ENCODE measurements around the gene MAN2B1.
"Not testable (repeated sequence)": the region's sequence is repeated elsewhere in the genome, so short reads cannot be mapped to it uniquely, and the experiment has no call there.

The MAN2B1 gene

DNA sequence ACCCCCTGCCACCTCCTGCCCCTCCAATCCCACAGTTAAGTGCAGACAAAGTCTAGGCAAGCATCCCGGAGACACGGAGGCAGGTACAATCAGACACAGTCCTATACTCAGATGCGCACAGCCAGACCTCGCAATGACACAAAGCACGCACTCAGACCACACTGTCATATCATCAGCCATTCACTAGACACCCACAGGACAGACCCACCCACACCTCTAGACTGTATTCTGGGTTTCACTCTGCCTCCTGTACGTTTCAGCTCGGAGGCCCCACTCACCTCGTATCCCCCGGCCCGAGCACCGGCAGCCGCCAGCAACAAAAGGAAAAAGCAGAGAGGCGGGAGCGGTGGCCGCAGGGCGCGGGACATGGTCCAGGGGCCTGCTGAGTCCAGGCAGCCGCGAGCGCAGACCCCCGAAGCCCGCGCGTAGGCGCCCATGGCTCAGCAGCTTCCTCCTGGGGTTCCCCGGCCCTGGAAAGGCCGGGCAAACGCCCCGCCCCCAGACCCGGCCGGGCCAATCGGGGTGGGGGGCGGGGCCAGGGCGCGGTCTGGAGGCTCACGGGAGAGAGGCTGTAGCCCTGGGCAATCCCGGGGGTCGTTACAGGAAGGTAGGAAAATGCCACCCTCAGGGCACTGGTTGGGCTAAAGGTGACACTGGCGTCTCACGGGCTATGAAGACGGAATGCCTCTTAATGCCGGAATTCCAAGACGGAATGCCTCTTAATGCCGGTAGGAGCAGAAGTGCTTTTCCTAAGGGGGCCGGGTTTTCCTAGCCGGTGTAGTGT, at the start of gene MAN2B1, which contains the start of gene WDR83:
Gene MAN2B1, minus strand, starts transcription at position 478 of the 784 bp plus-strand sequence. Its CDS starts 41 bp downstream, at position 437.
Gene WDR83, plus strand, starts transcription at position 543 of the 784 bp plus-strand sequence. CDS start 2,984 bp downstream, outside the sequence.
- DNase-seq, result peak; percentile 82

GRCh38 chr19:12715929-12716328, 49.4 kb upstream of the MAN2B1 start:
- no peak for DNase-seq

- no peak for DNase-seq
Measured at GRCh38 chr19:12715102-12715501, 48.6 kb upstream of the MAN2B1 start.

DNA sequence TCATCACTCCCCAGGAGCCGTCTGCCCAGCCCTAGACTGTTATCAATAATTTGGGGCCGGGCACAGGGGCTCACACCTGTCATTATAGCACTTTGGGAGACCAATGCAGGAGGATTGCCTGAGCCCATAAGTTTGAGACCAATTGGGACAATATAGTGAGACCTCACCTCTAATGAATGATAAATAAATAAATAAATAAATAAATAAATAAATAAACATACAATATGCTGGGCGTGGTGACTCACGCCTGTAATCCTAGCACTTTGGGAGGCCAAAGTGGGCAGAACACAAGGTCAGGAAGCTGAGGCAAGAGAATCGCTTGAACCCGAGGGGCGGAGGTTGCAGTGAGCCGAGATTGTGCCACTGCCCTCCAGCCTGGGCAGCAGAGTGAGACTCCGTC, 46.8 kb upstream of the MAN2B1 start:
- DNase-seq, result not testable (repeated sequence)

GRCh38 chr19:12712077-12712476, 45.5 kb upstream of the MAN2B1 start:
- peak; percentile 25 for DNase-seq

- no peak for DNase-seq
Measured at GRCh38 chr19:12711187-12711586, 44.6 kb upstream of the MAN2B1 start.

GRCh38 chr19:12708641-12709040, 42.1 kb upstream of the MAN2B1 start:
- DNase-seq, result no peak

DNA sequence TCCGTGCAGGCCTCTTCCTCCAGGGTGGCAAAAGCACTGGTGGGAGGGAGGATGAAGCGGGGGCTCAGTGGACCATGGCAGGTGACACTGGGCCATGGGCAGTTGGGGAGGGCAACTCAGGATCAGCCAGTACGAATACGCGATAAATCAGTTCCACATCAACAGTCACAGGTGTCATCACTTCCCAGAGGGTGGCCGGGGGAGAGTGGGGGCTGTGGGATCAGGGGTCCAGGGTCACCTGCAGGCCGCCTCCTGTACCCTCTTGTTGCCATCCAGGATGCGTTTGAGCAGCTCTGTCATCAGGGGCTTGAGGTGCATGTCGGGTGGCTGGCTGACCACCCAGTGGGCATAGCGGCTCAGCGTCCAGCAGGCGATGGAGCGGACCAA, 39.8 kb upstream of the MAN2B1 start:
- no peak for DNase-seq

DNA sequence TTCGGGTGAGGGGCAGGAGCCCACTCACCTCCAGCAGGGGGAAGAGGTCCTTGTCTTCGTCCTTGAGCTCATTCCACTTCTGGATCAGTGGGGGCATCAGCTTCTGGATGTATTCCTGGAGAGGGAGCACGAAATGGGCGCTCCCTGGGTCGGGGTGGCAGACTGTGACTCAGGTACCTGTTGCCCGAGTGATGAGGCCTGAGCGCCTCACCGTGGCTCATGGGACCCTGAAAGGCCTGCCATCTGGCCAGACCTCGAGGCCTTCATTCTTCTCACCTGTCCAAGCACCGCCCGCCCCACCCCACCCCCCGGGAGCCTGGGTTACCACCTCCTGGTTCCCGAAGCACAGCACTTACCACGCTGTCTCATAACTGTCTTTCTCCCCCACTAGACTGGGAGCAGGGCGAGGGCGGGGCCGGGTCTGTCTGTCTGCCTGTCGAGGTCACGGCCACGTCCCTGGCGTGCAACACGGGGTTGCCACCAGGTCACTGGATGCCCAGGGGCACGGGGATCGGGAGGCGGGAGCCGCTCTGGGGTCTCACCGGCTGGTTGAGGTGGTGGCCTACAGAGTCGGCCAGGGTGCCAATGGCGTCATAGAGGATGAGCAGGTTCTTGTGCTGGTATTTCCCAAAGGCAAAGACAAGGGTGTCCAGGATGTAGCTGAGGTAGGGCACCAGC, 39.3 kb upstream of the MAN2B1 start:
- no peak for DNase-seq

GRCh38 chr19:12705169-12705568, 38.6 kb upstream of the MAN2B1 start:
- DNase-seq, result no peak

DNA sequence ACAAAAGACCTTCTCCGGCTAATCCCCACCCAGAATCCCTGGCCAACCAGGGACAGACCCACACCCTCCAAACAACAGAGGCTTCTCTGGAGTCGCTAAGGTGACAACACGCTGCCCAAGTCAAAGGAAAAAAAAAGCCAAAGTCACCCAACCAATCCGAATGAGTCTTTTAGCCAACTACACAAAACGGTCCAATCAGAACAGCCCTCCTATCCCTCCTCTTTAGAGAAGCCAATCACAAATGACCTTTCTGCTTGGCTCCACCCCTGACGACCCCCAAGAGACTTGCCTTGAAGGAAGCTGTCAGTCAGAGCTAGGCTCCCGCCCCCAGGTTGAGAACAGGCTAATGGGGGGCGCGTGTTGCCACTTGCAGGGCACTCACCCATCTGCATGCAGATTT, 36.5 kb upstream of the MAN2B1 start:
- peak; percentile 16 for DNase-seq

DNA sequence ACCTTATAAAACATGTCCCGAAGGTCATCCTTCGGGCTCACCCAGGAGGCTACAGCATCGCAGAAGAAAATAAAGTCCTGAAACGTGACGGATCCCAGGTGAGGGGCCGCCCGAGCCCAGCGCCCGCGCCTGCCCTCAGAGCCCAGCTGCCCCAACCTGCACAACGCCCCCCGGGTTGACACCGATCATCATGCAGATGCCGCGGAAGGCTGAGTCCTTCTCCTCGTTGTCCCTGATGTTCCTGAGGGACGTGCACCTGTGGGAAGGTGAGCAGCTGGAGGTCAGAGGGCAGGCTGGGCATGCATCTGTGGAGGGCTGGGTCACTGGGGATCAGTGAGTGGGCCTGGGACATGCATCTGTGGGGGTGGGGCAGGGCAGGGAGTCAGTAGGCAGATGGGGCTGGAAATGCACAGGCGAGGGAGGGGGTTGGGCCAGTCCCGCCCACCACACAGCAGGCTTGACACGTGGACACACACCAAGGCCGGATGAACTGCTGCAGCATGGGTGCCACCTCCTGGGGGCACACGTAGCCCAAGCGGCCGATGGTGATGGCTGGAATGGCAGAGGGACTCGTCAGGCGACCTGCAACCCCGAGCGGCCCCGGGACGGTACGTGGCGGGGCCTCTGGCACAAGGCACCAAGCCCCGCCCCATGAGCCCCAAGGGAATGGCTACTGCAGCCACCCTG, 35.2 kb upstream of the MAN2B1 start:
- no peak for DNase-seq

DNA sequence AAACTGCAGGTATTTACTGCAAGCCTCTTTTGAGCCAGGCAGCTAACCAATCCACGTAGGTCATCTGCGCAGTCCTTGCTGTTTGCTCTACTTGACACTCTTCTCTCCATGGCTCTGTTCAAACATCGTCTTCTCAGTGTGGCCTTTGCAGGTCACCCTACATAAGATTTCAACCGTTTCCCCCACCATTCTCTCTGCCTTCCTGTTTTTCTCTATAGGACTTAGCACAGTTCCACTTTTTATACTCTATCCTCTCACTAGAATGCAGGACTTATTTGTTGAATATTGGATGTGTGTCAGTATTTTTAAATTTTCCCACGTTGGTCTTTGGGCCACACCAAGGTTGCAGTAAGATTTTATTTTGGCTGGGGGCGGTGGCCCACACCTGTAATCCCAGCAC, 31.6 kb upstream of the MAN2B1 start:
- DNase-seq, result no peak

DNA sequence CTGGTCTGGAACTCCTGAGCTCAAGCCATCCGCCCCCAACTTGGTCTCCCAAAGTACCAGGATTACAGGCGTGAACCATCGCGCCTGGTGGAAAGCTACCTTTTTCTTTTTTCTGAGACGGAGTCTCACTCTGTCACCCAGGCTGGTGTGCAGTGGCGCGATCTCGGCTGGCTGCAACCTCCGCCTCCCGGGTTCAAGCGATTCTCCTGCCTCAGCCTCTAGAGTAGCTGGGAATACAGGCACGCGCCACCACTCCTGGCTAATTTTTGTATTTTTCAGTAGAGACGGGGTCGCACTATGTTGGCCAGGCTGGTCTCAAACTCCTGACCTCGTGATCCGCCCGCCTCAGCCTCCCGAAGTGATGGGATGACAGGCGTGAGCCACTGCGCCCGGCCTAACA, 30.9 kb upstream of the MAN2B1 start:
- not testable (repeated sequence) for DNase-seq

GRCh38 chr19:12696366-12697335, 30.1 kb upstream of the MAN2B1 start, which contains the start of gene FBXW9:
FBXW9 (minus strand) TSS chr19:12696631; CDS start chr19:12696581, 50 bp downstream.
- peak; percentile 97 for DNase-seq

GRCh38 chr19:12695997-12696365, 29.4 kb upstream of the MAN2B1 start:
- DNase-seq, result no peak

- no peak for DNase-seq
Measured at GRCh38 chr19:12695514-12695913, 29.0 kb upstream of the MAN2B1 start.

DNA sequence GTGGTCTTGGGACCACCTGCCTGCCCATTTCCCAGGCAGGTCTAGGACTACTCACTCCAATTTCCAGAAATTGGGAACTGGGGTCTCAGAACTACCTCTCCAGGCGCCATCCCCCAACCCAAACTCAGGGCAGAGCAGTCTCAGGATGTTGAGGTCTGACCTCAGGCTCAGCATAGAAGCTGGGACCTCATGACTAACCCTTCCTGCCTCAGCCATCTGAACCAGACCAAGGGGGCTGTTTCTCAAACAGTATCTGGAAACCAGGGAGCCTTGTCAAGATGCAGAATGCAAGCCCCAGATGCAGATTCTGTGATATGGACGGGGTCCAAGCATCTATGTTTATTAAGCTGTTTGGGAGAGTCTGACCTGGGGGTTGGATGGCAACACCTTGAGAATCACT, 28.6 kb upstream of the MAN2B1 start:
- no peak for DNase-seq

DNA sequence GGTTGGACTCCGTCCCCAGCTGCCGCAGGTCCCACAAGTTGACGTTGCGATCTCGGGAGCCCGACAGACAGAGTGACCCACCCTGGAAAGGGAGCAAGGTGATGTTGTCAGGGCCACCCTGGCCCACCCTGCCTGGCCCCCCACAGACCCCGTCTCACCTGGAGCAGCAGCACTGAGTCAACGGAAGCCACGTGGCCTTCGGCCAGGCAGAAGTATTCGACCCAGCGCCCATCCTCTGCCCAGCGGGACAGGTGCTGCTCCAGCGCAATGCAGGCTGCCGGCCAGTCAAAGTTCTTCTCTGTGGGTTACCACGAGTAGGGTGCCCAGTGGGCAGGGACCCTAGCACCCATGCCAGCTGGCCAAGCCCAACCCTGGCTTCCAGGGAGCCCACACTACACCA, 28.1 kb upstream of the MAN2B1 start:
- DNase-seq, result no peak

DNA sequence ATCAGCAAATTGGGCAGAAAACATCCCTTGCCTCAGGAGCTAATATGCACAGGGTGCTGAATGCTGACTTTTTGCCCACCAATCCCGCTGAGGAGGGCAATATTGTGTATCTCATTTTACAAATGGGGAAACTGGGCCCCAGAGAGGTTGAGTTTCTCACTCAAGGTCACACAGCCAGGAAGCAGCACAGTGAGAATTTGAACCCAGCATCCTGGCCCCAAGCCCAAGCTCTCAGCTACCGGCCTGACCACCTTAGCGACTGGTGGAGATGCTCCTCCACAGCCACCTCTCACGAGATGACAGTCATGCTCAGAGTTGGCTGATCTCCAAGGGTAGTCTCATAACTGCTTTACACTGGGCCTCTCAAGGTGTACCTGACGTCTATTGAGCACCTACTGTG, 26.4 kb upstream of the MAN2B1 start:
- DNase-seq, result no peak

DNA sequence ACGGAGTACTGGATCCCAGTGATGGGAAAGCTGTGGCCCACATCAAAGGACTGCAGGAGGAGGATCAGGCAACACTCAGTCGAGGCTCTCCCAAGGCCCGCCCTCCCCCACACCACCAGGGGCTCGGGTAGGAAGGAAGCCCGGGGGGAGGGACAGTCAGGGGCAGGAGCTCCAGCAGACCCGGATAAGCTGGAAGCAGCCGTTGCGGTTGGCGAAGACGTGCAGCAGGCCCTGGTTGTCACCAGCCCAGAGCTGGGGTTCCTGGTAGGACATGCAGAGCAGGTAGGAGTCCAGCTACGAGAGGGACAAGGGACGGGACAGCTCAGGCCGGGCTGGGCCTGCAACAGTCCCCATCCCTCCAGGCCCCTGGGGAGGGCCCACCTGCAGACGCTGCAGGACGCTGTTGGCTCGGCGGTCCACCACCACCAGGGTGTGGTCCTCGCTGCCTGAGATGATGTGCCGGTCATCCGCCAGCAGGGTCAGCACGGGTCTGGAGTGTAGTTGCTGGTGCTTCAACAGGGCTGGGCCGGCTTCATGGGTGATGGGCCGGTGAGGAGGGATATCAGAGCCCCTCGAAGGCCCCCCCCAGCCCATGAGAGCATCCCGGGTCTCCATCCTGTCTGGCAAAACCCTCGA, 23.2 kb upstream of the MAN2B1 start:
- no peak for DNase-seq

DNA sequence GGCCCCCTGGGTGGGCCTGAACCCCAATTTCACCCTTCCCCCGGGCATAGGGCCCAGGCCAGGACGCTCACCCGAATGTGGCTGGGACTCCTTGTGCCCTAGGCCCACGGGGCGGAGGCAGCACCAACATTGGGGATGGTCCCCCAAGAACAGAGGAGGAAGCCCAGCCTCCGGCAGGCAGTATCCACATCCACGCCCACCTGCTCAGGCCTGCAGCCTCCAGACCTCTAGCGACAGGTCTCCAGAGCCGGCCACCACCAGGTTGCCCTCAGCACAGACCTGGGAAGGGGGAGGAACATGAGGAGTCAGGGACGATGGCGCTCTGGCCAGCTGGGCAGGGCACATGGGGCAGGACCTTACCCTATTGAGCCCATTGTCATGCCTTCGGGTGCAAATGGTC, 22.5 kb upstream of the MAN2B1 start:
- no peak for DNase-seq

All from CD4-positive, alpha-beta T cell treated with Interleukin-21 for 1 hour (primary cell).